ENCODE measurements around the gene CIB4.

The CIB4 gene

GRCh38 chr2:26646986-26647672, 6.0 kb upstream of the CIB4 start:
- Histone ChIP-seq H3K27me3 (peaks cover 0 to under 1% of the 10 kb centered on the region in 2 donors), H3K9me3 (no peaks in the 10 kb centered on the region), H3K4me1 (peaks cover 0 to 7% (median 2%) of the 10 kb centered on the region in 4 donors), H3K27ac (no peak overlapping the region), H3K4me3 (no peak overlapping the region), H3K36me3 (no peaks in the 10 kb centered on the region)
- peak in 1 of 2 donors; percentile 51 for DNase-seq
- intact Hi-C loops (cut with DNase I; ENCODE audit: low total_unique reads) = no loop called here
- no peak for TF ChIP-seq CTCF (IDR thresholded peaks at IDR 0.05)

- H3K27me3 ChIP-seq = peaks cover 0 to 8% of the 10 kb centered on the region in 2 donors
- no peak overlapping the region for H3K27ac ChIP-seq
- TF ChIP-seq CTCF (IDR thresholded peaks at IDR 0.05) = no peak
- H3K4me3 ChIP-seq = no peak overlapping the region
- peaks cover 0 to 7% (median under 1%) of the 10 kb centered on the region in 4 donors for H3K4me1 ChIP-seq
- intact Hi-C loops (cut with DNase I; ENCODE audit: low total_unique reads) = no loop called here
- no peaks in the 10 kb centered on the region for H3K36me3 ChIP-seq
- DNase-seq = no peak
- no peaks in the 10 kb centered on the region for H3K9me3 ChIP-seq
Observed at GRCh38 chr2:26645762-26646161, 4.6 kb upstream of the CIB4 start.

- Histone ChIP-seq H3K4me3 (no peak overlapping the region), H3K9me3 (no peaks in the 10 kb centered on the region), H3K27me3 (peaks cover 0 to 8% of the 10 kb centered on the region in 2 donors), H3K4me1 (peaks cover 0 to 4% (median 0%) of the 10 kb centered on the region in 4 donors), H3K36me3 (no peaks in the 10 kb centered on the region), H3K27ac (no peak overlapping the region)
- TF ChIP-seq CTCF (IDR thresholded peaks at IDR 0.05) = no peak
- intact Hi-C loops (cut with DNase I; ENCODE audit: low total_unique reads) = no loop called here
- no peak for DNase-seq
Observed at GRCh38 chr2:26644188-26644835, 3.1 kb upstream of the CIB4 start.

- intact Hi-C loops (cut with DNase I; ENCODE audit: low total_unique reads) = no loop called here
- Histone ChIP-seq H3K4me1 (no peaks in the 10 kb centered on the region), H3K4me3 (no peak overlapping the region), H3K27me3 (peaks cover 0 to 8% of the 10 kb centered on the region in 2 donors), H3K9me3 (no peaks in the 10 kb centered on the region), H3K36me3 (no peaks in the 10 kb centered on the region), H3K27ac (no peak overlapping the region)
- TF ChIP-seq CTCF (IDR thresholded peaks at IDR 0.05) = no peak
- no peak for DNase-seq
Observed at GRCh38 chr2:26642429-26642828, 1.3 kb upstream of the CIB4 start.

GRCh38 chr2:26640331-26640745, 828 bp downstream of the CIB4 start:
- Histone ChIP-seq H3K9me3 (no peaks in the 10 kb centered on the region), H3K27ac (no peak overlapping the region), H3K27me3 (peaks cover 0 to 8% of the 10 kb centered on the region in 2 donors), H3K36me3 (no peaks in the 10 kb centered on the region), H3K4me1 (no peaks in the 10 kb centered on the region), H3K4me3 (no peak overlapping the region)
- TF ChIP-seq CTCF (IDR thresholded peaks at IDR 0.05) = no peak
- intact Hi-C loops (cut with DNase I; ENCODE audit: low total_unique reads) = no loop called here
- peak in 1 of 2 donors; percentile 40 for DNase-seq

Data from tibial artery (tissue), 4 donors.